Effector CD8-positive, alpha-beta T cell (primary cell): Measurements from ENCODE around the gene RAF1.
"Not testable (repeated sequence)": the region's sequence is repeated elsewhere in the genome, so short reads cannot be mapped to it uniquely, and the experiment has no call there.

Experiments
- DNase-seq: peaks from one replicate; lab custom pipeline; 2025; lab: John Stamatoyannopoulos, UW

RAF1 gene

DNA sequence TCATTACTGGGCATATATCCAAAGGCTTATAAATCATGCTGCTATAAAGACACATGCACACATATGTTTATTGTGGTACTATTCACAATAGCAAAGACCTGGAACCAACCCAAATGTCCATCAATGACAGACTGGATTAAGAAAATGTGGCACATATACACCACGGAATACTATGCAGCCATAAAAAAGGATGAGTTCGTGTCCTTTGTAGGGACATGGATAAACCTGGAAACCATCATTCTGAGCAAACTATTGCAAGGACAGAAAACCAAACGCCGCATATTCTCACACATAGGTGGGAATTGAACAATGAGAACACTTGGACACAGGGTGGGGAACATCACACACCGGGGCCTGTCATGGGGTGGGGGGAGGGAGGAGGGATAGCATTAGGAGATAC lies 23.1 kb downstream of the RAF1 start:
- not testable (repeated sequence) for DNase-seq

DNA sequence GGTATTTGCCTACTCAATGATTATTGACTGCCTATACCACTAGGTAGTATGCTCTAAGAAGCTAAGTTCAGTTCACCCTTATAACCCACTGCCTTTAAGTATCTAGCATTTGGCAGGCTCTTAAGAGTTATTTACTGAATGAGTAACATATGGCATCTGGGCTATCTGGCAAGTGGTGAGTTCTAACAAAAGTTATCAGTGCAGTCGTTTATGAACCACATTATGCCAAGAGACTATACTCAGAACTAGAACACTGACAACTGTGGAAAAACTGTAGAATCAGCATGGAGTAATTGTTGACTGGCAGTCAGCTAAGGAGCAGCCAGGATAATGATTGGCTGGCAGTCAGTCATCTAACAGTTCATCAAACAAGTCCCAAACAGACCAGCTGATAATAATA lies 25.8 kb downstream of the RAF1 start:
- DNase-seq, result no peak

DNA sequence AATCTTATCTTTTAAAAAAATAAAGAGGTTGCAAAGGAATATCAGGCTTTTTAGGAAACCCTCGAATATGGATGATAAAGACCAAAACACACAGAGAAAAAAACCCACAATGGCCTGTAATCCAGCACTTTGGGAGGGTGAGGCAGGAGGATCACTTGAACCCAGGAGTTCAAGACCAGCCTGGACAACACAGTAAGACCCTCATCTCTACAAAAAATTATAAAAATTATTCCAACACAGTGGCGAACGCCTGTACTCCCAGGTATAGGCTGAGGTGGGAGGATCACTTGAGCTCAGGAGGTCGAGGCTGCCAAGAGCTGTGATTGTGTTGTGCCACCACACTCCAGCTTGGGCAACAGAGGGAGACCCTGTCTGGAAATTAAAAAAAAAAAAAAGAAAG lies 30.8 kb downstream of the RAF1 start:
- DNase-seq, result no peak

DNA sequence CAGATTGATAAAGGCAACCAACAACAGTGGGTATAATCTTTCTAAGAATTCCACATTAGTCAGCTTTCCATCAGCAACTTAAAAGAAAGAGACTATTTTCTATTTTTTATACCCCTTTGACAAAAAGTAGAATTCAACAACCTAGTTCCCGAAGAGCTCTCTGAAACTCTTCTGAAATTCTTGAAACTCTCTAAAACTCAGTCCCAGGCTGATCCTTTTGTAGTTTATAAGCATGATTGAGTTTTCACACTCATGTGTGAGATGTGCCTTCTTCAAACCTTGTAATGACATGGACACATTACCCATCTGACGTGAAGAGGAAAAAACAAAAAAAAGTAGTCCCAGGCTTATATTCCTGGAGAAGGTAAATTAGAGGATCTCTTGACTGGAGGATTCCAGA lies 31.4 kb downstream of the RAF1 start:
- no peak for DNase-seq

DNA sequence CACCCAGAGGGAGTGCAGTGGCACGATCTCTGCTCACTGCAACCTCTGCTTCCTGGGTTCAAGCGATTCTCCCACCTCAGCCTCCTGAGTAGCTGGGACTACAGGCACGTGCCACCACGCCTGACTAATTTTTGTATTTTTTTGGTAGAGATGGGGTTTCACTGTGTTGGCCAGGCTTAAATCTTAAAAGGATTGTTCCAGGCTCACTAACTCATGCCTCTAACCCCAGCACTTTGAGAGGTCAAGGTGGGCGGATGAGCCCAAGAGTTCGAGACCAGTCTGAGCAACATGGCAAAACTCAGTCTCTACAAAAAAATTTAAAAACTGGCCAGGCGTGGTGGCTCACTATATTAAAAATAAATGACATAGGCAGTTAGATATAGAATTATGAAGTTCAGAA lies 33.1 kb downstream of the RAF1 start:
- not testable (repeated sequence) for DNase-seq

DNA sequence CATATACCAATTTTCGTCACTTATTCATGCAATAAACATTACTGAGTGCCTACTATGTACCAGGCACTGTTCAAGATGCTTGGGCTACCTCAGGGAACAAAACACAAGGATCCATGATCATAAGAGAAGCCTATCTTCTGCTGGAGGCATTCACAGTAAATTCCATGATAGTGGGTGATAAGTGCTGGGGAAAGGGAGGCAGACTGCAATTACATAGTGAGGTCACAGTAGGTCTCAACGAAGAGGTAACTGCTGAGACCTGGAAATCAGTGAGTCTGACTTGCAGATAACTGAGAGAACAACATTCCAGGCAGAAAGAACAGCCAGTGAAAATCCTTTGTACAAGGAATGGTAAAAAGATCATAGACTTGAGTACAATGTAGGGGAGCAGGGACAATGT lies 33.6 kb downstream of the RAF1 start:
- DNase-seq, result no peak

DNA sequence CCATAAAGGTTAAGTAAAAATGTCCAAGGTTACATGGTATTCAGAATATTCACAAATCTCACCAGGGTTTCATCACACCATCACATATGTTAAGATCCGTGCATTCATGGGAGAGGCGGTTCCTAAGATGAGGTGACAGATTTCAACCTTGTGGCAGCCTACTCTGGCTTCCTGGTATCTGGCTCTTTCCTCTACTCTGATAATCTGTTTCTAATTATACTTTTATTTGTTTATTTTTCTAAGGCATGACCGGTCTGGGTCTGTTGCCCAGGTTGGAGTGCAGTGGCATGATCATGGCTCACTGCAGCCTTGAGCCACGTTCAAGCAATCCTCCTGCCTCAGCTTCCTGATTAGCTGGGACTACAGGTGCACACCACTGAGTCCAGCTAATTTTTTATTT lies 34.4 kb downstream of the RAF1 start:
- no peak for DNase-seq

DNA sequence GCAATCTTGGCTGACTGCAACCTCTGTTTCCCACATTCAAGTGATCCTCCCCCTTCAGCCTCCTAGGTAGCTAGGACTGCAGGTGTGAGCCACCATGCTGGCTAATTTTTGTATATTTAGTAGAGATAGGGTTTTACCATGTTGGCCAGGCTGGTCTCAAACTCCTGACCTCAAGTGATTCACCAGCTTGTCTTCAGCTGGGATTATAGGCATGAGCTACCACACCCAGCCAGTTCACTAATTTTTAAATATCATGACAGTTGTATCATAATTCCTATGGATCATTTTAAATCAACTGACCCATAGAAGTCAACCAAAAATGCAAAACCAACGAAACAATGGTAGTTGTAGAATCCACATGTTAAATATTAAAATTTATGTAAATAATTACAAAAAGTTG lies 35.1 kb downstream of the RAF1 start:
- no peak for DNase-seq

DNA sequence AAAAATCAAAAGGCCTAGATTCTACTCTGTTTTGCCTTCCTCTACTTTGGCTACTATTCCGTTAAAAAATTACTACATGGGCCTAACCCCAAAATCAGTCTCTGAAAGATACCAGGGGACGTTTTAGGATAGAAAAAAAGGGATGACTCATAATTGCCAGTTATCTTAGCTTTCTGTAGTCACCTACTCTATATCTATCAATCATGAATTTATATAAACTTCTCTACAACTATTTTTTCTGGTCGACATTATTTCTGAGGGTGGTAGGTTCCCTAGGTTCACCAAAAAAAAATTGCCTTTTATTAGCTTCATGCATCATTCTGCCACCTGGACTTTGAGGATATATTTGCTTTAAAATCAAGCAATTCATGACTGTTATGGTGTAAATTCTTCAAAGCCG lies 36.5 kb downstream of the RAF1 start:
- DNase-seq, result no peak

DNA sequence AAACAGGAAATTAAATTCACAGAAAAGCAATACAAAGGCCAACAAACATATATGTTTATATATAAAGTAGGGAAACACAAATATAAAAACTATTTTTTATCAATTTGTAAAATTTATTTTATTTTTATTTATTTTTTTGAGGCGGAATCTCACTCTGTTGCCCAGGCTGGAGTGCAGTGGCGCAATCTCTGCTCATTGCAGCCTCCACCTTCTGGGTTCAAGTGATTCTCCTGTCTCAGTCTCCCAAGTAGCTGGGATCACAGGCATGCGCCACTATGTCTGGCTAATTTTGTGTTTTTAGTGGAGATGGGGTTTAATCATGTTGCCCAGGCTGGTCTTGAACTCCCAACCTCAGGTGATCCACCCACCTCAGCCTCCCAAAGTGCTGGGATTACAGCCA lies 39.0 kb downstream of the RAF1 start:
- not testable (repeated sequence) for DNase-seq

DNA sequence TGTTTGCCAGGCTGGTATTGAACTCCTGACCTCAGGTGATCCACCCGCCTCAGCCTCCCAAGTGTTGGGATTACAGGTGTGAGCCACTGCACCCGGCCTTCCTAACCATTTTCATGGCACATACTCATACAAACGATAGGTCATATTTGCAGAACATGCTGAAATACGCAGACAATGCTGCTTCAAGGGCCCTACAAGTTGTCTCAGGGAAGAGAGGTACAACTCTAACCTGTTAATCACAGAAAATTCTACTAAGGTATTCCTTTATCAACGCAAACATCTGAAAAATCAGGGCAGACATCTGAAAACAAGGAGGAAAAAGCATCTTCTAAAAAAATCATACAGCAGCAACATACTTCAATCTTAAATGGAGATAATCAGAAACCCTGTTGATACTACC lies 39.9 kb downstream of the RAF1 start:
- DNase-seq, result no peak

DNA sequence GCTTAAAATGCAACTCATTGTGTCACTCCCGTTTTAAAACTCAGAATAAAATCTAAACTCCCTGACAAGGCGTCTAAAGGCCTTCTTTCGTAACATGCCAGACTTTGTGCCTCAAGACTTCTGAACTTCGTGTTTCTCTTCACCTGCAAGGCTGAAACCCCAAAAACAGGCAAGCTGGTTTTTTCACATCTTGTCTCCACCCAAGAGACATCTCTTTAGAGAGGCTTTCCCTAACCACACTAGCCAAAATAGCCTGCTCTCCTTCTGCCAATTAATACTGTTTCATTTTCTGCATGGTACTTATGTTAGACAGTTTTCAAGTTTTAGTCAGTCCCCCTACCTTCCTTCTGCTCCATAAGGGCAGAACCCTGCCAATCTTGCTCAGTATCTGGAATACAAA lies 41.6 kb downstream of the RAF1 start:
- DNase-seq, result no peak

DNA sequence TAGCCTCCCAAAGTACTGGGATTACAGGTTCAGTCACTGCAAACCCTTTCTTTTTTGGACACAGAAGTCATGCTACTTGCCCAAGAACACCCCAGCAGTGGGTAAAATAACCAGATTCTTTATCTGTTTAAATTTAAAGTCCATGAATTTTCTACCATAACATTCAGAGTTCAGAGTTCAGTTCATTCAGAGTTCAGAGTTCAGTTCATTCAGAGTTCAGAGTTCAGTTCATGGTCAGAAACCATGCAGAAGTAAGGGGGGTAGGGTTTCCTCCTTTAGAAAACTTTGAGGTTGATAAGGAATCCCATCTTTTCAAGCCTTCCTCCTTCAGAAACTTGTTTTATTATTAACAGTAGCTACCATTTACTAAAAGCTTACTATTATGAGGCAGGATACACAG lies 43.2 kb downstream of the RAF1 start:
- no peak for DNase-seq

DNA sequence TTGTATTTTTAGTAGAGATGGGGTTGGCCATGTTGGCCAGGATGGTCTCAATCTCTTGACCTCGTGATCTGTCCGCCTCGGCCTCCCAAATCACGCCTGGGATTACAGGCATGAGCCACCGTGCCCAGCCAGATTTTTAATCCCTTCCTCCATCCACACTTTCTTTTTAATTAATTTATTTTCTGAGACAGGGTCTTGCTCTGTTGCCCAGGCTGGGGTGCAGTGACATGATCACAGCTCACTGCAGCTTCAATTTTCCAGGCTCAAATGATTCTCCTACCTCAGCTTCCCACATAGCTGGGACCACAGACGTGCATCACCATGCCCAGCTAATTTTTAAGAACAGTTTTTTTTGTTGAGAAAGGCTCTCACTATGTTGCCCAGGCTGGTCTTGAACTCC lies 43.6 kb downstream of the RAF1 start:
- no peak for DNase-seq

DNA sequence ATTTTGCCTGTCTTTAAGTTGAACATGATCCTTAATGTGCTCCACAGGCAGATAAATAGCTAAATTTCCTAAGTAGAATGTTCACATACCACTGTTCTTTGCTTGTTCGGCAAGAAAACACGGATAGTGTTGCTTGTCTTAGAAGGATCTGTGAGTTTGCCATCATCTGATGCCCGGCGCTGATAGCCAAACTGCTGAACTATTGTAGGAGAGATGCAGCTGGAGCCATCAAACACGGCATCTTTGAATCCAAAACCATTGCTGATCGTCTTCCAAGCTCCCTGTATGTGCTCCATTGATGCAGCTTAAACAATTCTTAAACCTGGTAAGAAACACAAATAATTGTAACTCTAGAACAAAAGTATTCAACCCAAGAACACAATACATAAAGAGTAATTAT lies 45.5 kb downstream of the RAF1 start:
- DNase-seq, result no peak

DNA sequence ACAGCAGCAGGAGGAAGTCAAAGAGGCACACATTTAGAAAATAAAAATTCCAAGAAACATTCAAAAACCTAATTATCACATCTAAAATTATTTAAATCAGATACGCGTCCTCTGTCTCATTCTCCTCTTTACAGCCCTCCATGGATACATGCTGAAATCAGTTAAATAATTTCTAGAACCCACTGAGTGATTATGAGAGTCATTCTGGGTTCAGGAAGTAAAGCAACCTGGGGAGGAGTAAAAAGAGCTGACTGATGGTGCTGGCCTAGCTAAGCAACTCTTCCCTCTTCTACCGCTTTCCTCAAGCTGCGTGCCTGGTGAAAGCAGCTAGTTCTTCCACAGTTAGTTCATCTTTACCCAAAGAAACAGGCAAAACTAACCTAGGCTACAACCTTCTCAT lies 48.7 kb downstream of the RAF1 start:
- no peak for DNase-seq

DNA sequence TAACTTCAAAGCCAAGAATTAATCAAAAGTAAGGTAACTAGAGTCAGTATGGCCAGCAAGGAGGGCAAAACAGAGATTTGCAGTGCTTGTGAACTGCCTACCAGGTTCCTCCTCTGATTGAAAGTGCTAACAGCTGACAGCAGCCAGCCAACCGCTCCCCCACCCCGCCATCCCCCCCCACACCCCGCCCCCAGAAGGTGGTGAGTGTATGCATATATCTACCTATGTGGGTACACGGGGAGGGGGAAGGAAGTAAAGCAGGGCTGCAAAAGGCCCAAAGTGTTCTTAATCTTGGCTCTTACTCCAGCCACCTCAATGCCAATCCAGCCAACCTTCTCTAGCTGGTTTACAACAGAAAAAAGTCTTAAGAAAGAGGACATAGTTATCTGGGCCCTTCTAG lies 50.7 kb downstream of the RAF1 start:
- DNase-seq, result no peak

DNA sequence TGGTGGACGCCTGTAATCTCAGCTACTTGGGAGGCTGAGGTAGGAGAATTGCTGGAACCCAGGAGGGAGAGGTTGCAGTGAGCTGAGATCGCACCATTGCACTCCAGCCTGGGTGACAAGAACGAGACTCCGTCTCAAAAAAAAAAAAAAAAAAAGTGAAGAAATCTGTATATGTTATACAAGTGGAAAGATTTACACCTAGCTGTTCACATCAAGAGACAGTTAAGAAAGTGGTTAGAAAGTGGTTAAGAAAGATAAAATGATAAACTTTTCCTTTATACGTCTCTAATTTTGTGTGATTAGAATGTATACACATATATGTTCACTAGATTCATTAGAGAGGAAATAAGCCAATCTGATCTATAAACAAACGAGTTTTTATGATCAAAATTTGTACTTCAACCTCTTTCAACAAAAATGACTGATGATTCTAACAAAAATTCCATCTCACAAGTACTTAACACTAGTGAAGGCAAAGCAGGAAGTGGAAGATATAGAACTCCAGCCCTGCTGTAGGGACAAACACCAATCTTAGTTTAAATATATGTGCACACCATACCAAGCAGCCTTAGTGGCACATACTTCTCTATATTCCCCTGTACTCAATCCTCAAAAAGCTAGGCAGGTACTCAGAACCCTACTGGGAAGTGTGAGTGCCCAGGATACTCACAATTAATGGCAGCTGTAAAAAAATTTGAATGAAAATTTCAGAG lies 51.2 kb downstream of the RAF1 start:
- no peak for DNase-seq

DNA sequence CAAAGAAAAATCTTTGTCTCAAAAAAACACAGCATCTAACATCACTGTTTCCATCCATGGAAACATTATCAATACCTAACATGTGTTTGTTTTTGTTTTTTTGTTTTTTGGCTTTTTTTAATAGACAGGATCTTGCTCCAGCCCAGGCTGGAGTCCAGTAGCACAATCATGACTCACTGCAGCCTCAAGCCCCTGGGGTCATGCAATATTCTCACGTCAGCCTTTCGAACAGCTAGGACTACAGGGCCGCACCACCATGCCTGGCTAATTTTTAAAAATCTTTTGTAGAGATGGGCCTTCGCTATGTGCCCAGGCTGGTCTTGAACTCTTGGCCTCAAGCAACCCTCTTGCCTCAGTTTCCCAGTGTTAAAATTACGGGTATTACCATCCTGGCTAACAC lies 52.8 kb downstream of the RAF1 start:
- DNase-seq, result no peak

DNA sequence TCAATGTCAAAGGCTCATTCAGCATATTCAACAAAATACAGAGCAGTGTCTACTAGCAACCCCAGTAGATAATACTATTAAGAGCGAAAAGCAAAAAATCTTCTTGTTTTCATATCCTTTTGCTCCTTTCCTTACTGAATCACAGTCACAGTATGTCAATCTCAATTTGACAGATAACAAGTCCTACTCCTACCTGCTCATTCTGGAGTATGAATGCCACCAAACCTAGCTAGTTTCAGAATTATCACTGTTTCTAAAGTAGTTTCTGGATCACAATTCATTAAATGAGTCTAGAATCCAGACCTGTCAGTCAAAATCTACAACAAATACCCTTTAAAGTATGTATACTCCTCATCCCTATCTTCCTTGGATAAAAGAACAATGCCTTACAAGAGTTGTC lies 55.5 kb downstream of the RAF1 start:
- DNase-seq, result no peak

DNA sequence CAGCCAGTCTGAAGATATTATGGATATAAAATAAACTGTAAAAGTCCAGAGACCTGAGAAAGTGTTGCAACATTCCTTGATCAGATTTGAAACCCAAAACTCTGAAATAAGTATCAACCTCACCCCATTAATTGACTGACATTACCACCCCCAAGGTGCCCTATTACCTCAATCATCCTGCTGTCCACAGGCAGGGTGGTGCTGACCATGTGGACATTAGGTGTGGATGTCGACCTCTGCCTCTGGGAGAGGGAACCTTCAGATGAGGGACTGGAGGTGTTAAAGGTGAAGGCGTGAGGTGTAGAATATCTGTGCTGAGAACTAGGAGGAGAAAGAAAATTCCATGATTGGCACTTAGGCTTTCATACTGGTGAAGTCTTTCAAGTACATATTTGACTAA lies 59.9 kb downstream of the RAF1 start:
- DNase-seq, result no peak

DNA sequence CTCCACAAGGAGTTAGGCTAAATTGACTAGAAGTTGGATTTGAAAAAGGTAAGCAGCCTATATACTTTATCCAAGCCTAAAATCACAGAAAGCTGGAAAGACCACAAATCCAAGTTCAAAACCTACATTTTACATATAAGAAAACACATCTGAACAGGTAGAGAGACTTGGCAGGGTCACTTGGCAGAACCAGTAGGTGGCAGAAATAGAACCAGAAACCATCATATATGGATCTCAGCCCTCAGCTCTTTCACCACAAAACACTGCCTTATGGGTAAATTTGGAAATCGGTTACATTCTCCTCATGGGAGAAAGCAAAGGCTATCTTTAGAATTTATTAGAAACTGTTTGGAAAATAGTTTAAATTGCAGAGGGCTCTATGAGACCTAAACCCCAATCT lies 62.8 kb downstream of the RAF1 start:
- DNase-seq, result no peak

DNA sequence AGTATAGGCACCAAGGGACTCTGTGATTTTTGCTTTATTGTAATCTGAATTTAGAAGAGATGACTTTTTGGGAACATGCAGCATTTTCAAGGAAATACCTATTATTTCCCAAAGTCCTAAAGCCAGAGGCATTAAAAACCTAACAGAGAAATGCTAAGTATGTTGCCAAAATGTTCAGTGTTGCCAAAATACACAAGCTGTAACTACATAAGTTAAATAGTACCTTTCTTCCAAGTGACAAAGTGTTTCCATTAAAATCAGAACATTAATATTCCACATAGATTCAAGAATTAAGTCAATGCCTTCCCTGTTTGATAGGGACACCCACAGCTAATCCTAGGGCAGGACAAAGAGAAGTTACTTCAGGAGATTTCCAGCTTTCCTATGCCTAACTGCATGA lies 65.0 kb downstream of the RAF1 start:
- no peak for DNase-seq

DNA sequence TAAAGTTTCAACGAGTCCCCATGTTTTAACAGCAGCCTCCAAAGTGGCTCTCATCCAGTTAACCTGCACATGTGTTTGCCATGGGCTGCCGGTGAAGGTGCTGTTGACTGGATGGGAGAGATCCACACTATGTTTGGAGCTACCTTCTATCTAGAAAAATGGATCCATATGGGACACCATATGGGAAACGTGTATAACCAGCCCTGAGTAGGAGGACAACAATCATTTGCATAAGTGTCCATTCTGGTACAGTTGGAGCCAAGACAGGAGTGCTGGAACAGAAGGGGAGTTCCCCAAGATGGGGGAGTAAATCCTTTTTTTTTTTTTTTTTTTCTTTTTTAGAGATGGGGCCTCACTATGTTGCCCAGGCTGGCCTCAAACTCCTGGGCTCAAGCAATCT lies 70.4 kb downstream of the RAF1 start:
- DNase-seq, result no peak
